GM12878 (cell line): ENCODE results near the gene RENBP.

Experiments
- ATF7 ChIP-seq: fragments of 450-650 bp; IDR thresholded peaks from 2 replicates; pipeline ENCODE4 v1.6.1; 2016; ENCODE audit warnings: low read depth, mild to moderate bottlenecking
- JUND ChIP-seq: IDR thresholded peaks from 2 replicates; pipeline ENCODE4 v1.6.1; 2012; ENCODE audit warnings: low read depth, mild to moderate bottlenecking, low read length, improper control_type of control experiment, moderate library complexity
- ZNF622 ChIP-seq: fragments of 450-650 bp; IDR thresholded peaks from 2 replicates; pipeline ENCODE4 v1.6.1; 2017; ENCODE audit warnings: mild to moderate bottlenecking, inconsistent platforms
- TF ChIP-seq, protein P1 (sequence below), 3 experiments: IDR thresholded peaks in 2 of 3; conservative IDR thresholded peaks in 1 of 3; 2 replicates each; pipeline ENCODE4 v1.5.1; 2011; ENCODE audit warnings: low read depth in 3 of 3, low read length in 3 of 3, mild to moderate bottlenecking in 3 of 3, control low read depth in 2 of 3, moderate library complexity in 2 of 3, inconsistent platforms in 1 of 3, mixed read lengths in 1 of 3; ENCODE audit not compliant: control insufficient read depth in 2 of 3, insufficient read depth in 1 of 3; ENCODE audit errors: extremely low read depth in 1 of 3

DNA sequence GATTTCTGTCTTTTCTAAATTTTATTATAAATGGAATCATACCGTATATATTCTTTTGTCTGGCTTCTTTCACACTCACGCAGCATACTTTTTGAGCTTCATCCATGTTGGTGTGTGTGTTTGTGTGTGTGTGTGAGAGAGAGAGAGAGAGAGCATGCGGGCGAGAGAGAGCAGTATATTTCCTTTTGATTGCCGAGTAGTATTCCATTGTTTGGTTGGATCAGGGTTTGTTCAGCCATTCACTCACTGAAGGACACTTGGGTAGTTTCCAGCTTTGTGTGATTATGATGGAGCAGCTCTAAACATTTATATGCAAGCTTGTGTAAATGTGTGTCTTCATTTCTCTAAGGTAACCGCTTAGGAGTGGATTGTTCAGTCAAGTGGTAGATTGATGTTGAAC, 55.3 kb downstream of the RENBP start:
- TF ChIP-seq ZNF622 (no peak), ATF7 (no peak), JUND (no peak)
- TF ChIP-seq, protein P1, sequence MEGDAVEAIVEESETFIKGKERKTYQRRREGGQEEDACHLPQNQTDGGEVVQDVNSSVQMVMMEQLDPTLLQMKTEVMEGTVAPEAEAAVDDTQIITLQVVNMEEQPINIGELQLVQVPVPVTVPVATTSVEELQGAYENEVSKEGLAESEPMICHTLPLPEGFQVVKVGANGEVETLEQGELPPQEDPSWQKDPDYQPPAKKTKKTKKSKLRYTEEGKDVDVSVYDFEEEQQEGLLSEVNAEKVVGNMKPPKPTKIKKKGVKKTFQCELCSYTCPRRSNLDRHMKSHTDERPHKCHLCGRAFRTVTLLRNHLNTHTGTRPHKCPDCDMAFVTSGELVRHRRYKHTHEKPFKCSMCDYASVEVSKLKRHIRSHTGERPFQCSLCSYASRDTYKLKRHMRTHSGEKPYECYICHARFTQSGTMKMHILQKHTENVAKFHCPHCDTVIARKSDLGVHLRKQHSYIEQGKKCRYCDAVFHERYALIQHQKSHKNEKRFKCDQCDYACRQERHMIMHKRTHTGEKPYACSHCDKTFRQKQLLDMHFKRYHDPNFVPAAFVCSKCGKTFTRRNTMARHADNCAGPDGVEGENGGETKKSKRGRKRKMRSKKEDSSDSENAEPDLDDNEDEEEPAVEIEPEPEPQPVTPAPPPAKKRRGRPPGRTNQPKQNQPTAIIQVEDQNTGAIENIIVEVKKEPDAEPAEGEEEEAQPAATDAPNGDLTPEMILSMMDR (IDR thresholded peaks at IDR 0.05 in 2 of 3, conservative IDR thresholded peaks at IDR 0.05 in 1 of 3; ENCODE audit: control insufficient read depth in 2 of 3, extremely low read depth in 1 of 3, insufficient read depth in 1 of 3, low read depth in 3 of 3, low read length in 3 of 3) = no peak
